Eye (tissue), 1 donor: ENCODE data around the gene NDUFAB1.
"Not testable (repeated sequence)": the region's sequence is repeated elsewhere in the genome, so short reads cannot be mapped to it uniquely, and the experiment has no call there.

Experiments used
- DNase-seq: peaks from one replicate; pipeline ENCODE4 v3.0.0-alpha.2; 2015

NDUFAB1 gene

DNA sequence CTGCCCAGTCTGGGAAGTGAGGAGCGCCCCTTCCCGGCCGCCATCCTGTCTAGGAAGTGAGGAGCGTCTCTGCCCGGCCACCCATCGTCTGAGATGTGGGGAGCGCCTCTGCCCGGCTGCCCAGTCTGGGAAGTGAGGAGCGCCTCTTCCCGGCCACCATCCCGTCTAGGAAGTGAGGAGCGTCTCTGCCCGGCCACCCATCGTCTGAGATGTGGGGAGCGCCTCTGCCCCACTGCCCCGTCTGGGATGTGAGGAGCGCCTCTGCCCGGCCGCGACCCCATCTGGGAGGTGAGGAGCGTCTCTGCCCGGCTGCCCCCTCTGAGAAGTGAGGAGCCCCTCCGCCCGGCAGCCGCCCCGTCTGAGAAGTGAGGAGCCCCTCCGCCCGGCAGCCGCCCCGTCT lies 12.8 kb downstream of the NDUFAB1 start:
- DNase-seq = not testable (repeated sequence)

DNA sequence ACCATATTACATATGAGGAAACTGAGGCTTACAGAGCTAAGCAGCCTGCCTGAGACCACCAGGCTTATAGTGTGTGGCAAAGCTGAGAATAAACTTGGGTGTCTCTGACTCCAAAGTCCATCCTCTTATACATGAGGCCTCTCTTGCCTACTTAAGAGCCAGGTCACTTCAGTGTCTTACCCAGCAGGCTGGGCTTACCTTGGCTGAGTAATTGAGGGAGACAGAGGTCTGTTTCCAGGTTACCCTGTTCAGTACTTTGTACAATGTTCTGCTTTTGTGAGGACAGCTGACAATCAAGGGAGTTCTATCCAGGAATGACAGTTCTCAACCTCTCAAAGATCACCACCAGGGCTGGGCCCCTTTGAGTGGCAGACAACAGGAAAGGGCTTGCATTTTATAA lies 14.4 kb downstream of the NDUFAB1 start:
- DNase-seq = no peak

DNA sequence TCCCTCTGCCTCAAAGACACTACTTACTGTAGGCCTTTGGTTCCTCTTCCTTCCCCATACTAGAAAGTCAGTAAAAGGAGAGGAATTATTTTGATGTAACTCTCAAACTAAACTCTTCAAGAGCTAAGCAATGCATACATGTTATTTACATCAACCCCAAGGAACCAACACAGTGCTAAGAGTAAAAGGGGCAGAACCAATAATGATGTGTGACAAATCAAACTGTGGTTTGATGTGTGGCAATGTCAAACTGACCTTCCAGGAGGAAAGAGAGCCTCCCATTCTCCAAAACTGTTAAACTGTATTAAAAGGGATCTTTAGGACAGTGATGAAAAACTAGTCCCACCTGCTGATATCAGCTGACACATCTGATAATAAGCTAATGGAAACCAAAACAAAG lies 15.7 kb downstream of the NDUFAB1 start:
- DNase-seq = no peak

DNA sequence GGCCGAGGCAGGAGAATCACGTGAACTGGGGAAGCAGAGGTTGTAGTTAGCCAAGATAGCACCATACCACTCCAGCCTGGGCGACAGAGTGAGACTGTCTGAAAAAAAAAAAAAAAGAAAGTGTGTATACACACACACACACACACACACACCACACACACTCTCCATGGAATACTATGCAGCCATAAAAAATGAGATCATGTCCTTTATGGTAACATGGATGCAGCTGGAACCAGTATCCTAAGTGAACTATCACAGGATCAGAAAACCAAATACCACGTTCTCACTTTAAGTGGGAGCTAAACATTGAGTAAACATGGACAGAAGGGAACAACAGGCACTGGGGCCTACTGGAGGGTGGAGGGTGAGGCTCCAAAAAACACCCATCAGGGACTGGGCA lies 16.7 kb downstream of the NDUFAB1 start:
- no peak for DNase-seq

DNA sequence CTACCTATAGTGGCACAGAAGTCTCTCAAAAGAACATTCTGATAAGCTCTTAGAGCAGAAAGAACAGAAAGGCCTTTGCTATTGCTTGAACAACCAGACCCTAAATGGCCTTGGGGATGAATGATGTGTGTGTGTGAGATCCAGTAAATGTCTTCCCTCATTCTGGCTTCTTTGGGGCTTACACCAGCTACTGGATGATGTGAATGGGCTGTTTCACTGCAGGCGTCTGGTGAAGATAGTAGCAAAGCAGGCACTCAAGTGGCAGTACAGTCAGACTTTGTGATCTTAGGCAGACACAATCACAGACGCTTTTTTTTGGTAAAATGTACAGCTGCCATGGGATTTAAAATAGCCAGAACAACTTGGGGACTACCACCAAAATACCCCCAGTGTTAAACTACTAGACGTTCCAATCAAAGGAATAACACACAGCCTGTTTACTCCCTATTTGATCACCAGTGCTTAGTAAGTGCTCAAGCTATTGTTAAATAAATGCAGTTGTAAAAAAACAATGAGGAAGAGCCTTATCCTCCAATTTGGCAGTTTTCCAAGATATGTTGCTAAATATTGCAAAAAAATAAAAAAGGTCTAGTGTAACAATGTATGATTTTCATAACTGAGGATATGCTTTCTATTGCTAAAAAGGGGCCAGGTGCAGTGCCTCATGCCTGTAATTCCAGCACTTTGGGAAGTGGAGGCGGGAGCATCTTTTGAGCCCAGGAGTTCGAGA lies 17.9 kb downstream of the NDUFAB1 start:
- DNase-seq = no peak

DNA sequence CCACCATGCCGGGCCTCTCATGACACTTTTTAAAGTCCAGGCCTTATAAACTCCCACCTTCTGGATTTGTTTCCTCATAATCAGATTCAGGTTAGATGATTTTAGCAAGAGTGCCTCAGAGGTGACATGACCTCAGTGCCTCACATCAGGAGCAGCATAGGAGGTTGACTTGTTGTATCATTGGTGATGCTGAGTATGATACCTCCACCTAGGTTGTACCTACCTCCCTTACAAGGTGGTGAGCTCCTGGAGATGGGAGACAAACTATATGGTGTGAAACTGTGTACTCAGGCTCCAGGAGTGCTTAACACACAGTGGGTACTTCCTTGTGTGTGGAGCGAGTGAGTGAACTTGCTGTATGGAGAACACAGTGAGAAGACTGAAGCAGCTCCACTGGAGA lies 18.6 kb downstream of the NDUFAB1 start:
- DNase-seq = no peak

DNA sequence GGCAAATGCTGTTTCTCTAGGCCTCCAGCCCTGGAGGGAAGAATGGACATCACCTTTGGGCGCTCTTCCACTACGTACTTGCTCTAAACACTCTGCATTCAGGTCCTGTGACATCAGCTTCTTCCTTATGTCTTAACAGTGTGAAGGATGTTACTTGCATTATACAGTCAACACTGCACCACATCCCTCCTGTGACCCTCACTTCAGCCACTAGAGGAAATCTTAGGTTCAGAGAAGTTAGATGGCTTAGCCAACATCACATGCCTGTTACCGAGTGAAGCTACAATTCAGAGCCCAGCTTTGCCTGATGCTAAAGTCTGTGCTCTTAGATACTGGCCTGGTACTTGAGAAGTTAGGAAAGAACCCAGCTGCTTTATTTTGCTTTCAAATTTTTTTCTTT lies 20.3 kb downstream of the NDUFAB1 start:
- no peak for DNase-seq

DNA sequence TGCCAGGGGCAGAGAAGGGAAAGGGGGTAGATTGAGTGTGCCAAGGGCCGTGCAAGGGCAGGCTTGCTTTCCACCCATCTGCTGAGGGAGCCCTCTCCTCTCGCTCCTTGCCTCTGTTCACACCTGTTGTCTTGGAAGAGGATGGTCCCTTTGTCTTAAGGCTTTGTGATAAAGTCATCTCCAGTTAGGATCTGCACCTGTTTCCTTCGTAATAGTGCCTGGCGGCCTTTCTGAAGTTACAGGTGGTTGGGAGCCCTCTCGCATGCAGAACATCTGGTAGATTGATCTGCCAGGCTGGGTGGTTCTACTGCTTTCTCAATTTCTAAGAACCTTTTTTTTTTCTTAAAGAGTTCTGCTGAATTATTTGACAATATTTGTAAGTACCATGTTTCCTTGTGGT lies 22.3 kb downstream of the NDUFAB1 start:
- no peak for DNase-seq

DNA sequence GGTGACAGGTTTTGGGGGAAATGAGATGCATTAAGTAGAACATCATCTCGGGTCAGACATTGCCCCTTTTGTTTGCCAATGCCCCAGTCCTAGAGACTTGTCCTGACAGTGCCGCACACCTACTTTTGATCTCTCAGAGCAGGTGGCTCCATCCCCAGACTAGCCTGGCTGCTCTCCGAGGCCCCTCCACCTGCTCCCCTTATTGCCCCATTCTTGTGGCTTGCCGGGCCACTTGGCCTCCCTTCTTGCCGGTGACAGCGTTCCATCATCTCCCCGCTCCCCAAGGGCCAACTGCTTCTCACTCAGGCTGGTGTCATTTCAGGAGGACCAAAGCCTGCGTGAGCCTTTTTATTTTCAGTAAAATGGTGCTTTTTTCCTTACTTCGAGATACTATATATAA lies 23.7 kb downstream of the NDUFAB1 start:
- no peak for DNase-seq

DNA sequence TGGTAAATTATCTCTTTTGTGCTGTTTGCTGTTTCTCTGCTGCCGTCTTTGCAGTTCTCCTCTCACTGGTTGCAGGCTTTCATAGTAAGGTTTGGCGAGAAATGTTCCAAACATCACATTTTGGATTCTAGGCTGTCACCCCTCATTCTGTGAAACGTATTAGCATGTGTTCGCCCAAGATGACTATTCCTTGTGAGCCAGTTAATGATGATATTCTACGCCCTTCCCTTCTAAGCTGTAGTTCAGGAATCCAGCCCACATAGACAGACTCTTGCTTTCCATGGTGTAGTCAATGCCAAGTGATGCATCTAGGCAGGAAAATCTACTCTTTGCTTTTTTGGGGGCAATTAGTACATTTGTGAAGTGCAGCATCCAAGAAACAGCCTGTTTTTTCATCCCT lies 24.2 kb downstream of the NDUFAB1 start:
- DNase-seq = no peak

DNA sequence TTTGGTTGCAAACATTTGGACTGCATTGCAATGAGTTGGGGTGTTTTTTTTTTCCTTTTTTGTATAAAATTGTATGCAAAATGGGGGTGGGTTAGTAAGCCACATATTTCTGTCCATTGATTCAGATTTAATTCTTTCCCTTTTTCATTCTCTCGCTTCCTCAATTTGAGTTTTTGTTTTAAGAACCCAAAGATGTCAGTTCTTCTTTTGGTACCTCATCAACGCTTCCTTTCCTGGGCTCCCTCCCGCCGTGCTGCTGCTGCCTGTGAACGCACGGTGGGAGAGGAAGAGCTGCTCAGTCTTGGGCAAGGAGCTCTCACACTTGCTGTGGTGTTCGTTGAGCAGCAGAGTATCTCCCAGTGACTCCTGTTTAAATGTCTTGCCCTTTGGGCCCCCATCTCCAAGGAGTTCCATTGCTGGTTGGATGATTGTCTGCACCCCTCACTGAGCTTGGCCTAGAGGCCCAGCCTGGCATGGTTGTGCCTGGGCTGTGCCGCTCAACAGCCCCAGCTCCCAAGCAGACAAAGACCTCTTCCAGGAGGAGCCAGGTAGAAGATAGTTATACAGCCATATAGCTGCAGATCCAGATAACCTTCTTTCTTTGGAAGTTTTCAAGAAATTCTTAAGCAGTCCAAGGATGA lies 25.0 kb downstream of the NDUFAB1 start:
- no peak for DNase-seq

DNA sequence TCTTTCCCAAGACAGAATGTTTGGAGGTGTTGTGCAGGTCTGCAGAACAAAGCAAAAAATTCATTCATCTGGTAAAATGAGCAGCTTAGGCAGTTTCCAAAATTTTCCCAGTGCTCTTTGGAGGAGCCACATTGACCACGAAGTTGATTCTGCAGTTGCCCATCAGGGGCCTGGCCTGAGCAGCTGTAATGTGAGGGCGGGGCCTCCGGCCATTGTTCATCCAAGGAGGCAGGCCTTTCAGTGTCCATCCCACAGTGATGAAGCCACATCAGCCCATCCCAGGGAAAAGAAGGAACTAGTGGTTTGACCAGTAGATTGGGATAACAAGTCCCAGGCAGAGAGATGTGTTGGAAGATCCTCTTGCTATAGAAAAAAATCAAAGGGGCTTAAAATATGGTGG lies 28.5 kb downstream of the NDUFAB1 start:
- no peak for DNase-seq

DNA sequence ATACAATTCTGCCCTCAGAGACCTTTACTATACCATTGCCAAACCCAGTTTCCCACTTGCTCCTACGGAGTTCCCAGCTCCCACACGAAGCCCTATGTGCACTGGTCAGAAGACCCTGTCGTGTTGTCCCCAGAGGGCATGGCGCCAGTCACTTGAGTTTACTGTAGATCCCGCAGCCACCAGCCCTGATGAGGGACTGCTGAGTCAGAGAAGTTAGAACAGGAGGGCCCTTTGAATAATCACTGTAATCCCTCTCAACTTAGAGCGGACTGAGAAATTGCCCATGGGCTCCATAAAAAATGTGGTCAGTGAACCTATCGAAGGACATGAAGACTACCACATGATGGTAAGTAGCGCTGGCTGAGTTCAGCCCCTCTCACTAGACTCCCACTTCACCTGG lies 29.4 kb downstream of the NDUFAB1 start:
- DNase-seq = no peak

DNA sequence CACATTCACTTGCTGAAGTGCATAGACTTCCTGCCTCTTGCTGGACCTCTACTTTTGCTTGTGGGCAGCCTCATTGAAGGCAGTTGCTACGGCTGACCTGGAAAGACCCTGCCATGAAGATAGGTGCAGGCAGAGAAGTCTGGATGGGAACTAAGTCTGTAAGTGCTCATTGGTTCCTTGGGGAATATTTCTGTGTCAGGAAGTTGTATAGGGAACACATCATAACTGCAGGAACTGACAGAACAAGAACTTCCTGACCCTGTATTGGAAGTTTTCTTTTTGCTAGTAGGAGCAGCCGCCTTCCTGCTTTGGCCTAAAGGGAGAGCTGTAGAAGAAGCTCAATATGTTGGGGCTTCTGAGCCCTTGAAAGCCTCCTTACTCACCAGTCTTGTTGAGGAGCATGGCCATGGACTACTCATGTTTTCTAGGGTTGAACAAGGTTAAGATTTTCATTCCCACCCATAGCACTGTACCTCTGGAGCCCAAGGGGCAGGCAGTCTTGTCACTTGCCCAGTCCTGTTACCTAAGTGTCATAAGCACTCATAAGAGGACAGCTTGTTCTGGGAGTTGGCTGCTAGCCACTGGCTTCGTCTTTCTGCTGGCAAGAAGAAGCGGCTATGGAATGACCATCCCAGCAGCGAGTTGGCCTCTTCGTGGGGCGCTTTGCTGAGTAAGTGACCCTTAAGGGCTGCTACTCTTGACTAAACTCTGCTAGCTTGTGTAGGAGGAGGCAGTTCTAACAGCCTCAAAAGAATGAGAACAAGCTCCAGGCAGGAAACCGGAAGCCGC lies 31.3 kb downstream of the NDUFAB1 start:
- DNase-seq = no peak

DNA sequence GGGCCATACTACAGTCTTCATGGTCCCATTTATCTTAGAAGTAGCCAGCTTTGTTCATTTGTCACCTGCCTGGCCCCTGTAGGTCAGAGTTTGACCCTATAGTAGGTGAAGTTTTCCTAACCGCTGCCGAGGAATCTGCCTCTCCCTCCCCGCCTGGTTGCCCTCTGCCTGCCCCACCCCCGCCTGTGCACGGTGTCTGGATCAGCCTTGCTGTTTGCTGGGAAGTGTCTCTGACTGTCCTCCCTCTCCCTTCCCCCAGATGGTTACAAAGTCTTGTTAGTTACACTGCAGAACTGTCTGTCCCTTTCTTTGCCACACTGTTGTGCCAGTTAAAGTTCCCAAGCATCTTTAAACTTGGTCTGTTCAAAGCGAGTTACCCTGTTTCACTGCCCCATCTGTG lies 32.9 kb downstream of the NDUFAB1 start:
- DNase-seq = no peak

DNA sequence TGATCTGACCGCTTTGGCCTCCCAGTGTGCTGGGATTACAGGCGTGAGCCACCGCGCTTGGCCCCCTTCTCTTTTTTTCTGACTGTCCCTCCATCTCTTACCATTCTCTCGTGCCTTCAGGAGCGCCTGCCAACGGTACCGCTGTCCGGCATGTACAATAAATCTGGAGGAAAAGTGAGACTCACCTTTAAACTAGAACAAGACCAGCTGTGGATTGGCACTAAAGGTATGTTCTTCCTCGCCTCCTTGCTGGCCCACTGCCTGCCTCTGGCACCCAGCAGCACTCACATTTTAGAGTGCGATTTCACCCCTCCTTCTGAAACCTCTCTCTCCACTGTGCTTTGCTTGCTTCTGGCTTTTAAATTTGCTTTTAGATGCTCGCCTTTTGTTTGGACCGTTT lies 33.6 kb downstream of the NDUFAB1 start:
- no peak for DNase-seq

DNA sequence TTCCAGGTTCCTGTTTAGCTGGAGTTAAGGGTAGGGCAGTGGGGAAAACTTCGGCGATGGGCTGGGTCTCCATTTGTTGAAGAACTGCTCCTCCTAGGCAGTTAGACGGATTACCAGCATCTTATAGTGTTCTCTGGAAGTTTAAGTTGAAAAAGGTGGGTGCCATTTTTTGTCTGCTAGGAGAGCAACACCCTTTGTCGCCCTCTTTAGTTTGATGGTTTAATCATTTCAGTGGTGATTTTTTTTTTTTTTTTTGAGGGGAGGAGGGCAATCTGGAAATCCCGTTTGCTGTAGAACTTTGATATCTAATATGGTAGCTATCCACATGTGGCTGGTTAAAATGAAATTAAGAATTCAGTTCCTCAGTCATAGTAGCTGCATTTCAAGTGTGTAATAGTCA lies 34.5 kb downstream of the NDUFAB1 start:
- no peak for DNase-seq

DNA sequence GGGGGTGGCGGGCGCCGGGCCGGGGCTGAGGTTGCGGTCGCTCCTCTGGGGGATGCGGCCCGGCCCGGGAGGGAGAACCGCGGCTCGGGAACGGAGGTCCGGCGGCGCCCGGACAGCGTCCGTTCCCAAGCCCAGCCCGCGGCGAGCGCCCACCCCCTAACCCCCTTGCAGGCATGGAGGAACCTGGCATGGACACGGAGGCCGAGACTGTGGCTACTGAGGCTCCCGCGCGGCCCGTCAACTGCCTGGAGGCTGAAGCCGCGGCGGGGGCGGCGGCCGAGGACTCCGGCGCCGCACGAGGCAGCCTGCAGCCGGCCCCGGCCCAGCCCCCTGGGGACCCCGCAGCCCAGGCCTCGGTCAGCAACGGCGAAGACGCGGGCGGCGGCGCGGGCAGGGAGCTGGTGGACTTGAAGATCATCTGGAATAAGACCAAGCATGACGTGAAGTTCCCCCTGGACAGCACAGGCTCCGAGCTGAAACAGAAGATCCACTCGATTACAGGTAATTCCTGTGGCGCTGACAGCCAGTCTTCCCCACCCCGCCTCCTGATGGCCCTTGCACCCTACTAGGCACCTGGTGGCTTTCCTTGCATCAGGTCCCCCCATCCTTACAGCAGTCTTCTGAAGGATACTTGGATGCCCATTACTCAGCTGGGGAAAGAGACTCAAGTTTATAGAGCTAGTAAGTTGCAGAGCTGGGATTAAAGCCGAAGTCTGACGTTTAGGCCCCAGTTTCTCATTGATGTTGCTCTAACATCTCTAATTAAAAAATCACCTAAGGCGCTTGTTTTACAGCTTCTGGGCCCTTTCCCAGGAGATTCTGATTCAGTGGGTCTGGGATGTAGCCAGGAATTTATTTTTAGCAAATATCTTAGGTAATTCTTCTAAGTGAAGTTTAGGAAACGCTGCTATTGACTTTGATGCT lies 38.1 kb downstream of the NDUFAB1 start:
- DNase-seq = no peak

DNA sequence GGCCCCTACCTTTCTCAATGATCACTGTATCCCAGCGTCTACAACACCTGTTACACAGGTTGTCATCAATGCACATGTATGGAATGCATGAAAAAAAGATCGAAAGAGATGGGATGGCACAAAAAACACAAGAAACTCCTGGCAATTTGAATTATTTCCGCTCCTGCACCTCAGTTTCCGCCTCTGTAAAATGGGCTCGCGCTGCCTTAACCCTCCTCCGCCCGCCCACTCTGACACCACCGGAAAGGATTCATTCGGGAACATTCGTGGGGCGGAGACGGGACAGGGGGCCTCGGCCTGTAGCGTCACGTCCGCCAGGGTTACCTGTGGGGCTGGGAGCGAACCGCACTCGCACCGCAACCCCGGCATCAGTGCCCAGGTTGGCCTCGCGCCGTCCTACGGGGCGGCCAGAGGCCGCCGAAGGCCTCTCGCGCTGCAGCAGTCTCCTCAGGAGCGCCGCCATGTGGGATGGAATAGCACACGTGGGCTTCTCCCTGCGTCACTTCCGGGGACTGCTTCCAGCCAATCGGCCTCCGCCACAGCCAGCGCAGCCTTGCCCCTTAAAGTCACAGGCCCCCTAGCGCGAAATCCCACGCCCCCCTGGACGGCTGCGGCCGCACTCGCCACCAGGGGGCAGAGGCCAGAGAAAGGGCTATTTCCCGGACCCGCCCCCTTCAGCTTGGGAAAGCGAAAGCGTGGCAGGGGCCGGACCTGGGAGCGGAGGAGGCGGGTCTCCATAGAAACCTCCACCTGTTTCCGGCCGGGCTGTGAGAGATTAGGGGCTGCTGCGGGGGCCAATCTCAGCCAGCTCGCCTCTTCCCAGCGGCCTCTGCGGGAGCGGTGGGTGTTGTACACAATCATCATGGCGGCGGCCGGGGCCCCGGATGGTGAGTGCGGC lies 39.0 kb downstream of the NDUFAB1 start, which contains the start of the genes EARS2 and UBFD1:
Gene EARS2, minus strand, starts transcription at position 470 of the 898 bp plus-strand sequence. Its CDS starts 7 bp downstream, at position 463.
Gene UBFD1, plus strand, starts transcription at position 847 of the 898 bp plus-strand sequence. Its CDS starts 16 bp downstream, at position 863.
- peak; percentile 99 for DNase-seq

DNA sequence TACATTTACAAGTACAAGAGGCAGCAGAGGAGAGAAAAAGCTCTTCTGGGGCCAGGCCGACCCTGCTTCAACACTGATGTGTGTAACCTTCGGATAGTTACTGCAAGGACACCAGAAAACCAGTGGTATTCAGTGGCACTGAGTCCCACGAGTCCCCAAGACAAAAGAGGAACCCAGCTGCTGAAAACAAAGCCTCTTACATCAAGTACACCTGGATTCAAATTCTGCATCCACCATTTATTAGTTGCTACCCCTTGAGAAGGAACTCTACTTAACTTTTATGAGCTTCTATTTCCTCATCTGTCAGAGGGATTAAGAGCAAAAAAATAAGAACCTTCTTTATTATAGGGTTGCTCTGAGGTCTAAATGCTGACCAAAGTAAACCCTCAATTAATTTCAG lies 41.6 kb downstream of the NDUFAB1 start:
- DNase-seq = no peak

DNA sequence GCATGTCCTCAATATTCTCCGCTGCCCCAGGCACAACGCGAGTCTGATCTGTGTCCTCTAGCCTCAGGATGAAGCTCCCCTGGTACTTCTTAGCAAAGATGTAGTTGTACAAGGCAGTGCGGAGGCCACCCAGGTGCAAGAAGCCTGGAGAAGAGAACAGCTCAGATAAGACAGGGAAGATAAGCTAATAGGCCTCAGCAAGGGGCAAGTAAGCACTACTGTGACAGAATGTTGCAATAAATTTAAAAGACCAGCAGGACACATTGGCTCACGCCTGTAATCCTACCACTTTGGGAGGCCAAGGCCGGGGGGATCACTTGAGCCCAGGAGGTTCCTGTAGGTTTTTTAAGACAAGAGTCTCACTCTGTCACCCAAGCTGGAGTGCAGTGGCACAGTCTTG lies 44.0 kb downstream of the NDUFAB1 start:
- DNase-seq = no peak

DNA sequence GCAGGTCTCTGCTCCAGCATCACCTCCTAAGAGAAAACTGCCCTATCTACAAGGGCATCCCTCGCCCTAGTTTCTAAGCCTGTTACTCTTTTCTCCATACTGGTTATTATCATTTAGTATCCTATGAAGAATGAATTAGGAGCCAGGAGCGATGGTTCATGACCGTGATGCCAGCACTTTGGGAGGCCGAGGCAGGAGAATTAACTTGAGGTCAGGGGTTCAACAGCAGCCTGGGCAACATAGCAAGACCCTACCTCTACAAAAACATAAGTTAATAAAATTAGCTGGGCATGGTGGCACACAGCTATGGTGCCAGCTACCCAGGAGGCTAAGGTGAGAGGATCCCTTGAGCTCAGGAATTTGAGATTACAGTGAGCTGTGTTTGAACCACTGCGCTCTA lies 46.2 kb downstream of the NDUFAB1 start:
- DNase-seq = no peak
